GM12892 (cell line): Measurements from ENCODE around the gene SPACDR.

ENCODE experiments used
- DNase-seq: peaks from one replicate; pipeline ENCODE4 v3.0.0; 2011; ENCODE audit not compliant: insufficient read length
- FAIRE-seq: peaks from 2 replicates; lab custom pipeline; 2011; peaks lifted over from hg19 to GRCh38; lab: Jason Lieb, UNC
- POLR2A ChIP-seq: IDR thresholded peaks from 2 replicates; pipeline ENCODE4 v1.6.1; 2011; ENCODE audit warnings: low read depth, low read length, control low read depth
- POLR2AphosphoS5 ChIP-seq: IDR thresholded peaks from 2 replicates; pipeline ENCODE4 v1.6.1; 2011; ENCODE audit warnings: low read depth, low read length, control low read depth
- TAF1 ChIP-seq: IDR thresholded peaks from 2 replicates; pipeline ENCODE4 v1.6.1; 2011; ENCODE audit warnings: low read depth, mild to moderate bottlenecking, control low read depth, low read length, borderline replicate concordance

The SPACDR gene

GRCh38 chr7:100415448-100415847 lies 48.6 kb downstream of the SPACDR start:
- no peak for TF ChIP-seq TAF1
- TF ChIP-seq POLR2A, result no peak
- no peak for TF ChIP-seq POLR2AphosphoS5
- DNase-seq, result no peak

GRCh38 chr7:100413889-100414288 lies 50.2 kb downstream of the SPACDR start:
- TF ChIP-seq POLR2AphosphoS5, result no peak
- DNase-seq (no peak), FAIRE-seq (no peak)

More at GRCh38 chr7:100415448-100415847, 48.6 kb downstream of the SPACDR start:
- FAIRE-seq, result no peak

DNA sequence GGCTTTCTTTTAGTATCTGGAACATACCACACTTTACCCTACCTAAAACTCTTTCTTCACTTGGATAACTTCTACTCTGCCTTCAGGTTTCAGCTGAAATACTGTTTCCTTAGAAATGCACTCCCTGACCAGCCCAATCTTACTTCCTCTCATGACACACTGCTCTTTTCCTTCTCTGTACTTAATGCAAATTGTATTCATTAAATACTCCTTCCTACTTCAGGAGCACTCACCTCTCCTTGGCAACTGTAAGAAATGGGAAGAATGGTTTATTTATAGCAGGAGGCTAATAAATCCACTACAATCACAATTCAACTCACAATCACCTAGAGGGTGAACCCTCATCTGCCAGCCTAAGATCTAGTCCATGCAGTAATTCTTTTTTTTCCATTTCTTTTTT lies 50.7 kb downstream of the SPACDR start:
- DNase-seq (no peak), FAIRE-seq (no peak)
- TF ChIP-seq POLR2AphosphoS5 (no peak), POLR2A (no peak), TAF1 (no peak)

DNA sequence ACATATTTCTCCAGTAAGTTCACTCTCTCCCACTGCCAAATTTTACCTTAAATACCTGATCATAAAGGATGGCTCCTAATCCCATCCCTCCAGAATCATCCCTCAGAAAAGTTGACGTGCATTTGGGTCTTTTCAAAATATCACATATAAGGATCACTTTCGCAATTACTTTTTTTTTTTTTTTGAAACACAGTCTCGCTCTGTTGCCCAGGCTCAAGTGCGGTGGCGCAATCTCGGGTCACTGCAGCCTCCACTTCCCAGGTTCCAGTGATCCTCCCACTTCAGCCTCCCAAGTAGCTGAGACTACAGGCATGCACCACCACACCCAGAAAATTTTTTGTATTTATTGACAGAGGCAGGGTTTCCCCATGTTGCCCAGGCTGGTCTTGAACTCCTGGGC lies 53.0 kb downstream of the SPACDR start:
- TF ChIP-seq TAF1, result no peak
- TF ChIP-seq POLR2A, result no peak
- TF ChIP-seq POLR2AphosphoS5, result no peak
- FAIRE-seq (no peak), DNase-seq (no peak)

GRCh38 chr7:100407285-100408180 lies 56.5 kb downstream of the SPACDR start:
- FAIRE-seq (peak; percentile 48), DNase-seq (no peak)
- no peak for TF ChIP-seq POLR2A
- TF ChIP-seq POLR2AphosphoS5, result no peak
- TF ChIP-seq TAF1, result no peak

GRCh38 chr7:100406767-100407166 lies 57.3 kb downstream of the SPACDR start:
- TF ChIP-seq POLR2AphosphoS5, result no peak
- TF ChIP-seq POLR2A, result no peak
- no peak for TF ChIP-seq TAF1
- FAIRE-seq, result no peak
- no peak for DNase-seq
